HepG2 (cell line): Measurements from ENCODE around the gene PNP.

Experiments used
- BORCS8-MEF2B ChIP-seq: sonication (generic); formaldehyde crosslinking; IDR thresholded peaks from 2 replicates; pipeline ENCODE4 v1.8.0; 2022; ENCODE audit warnings: mild to moderate bottlenecking, missing genetic modification reagents
- HDAC1 ChIP-seq: sonication (generic); formaldehyde crosslinking; IDR thresholded peaks from 2 replicates; pipeline ENCODE4 v1.5.1; 2020; ENCODE audit warnings: mild to moderate bottlenecking, missing genetic modification reagents
- HDAC2 ChIP-seq: sonication (generic); formaldehyde crosslinking; IDR thresholded peaks from 2 replicates; pipeline ENCODE4 v1.4.0; 2020; ENCODE audit warnings: missing genetic modification reagents
- HMG20A ChIP-seq: IDR thresholded peaks from 2 replicates; pipeline ENCODE4 v1.6.1; 2016; ENCODE audit warnings: borderline replicate concordance
- POLR2AphosphoS5 ChIP-seq: IDR thresholded peaks from 2 replicates; pipeline ENCODE4 v1.6.1; 2012; ENCODE audit warnings: low read depth, low read length
- SOX5 ChIP-seq: IDR thresholded peaks from 2 replicates; pipeline ENCODE4 v1.6.1; 2016; ENCODE audit warnings: borderline replicate concordance
- THYN1 ChIP-seq: sonication (generic); formaldehyde crosslinking; IDR thresholded peaks from 2 replicates; pipeline ENCODE4 v1.8.1; 2023; ENCODE audit warnings: low read depth, mild to moderate bottlenecking, moderate library complexity, missing genetic modification reagents, borderline replicate concordance
- TP53 ChIP-seq: sonication (generic); formaldehyde crosslinking; conservative IDR thresholded peaks from 2 replicates; pipeline ENCODE4 v1.4.0; 2020; ENCODE audit warnings: missing genetic modification reagents
- ZNF567 ChIP-seq: sonication (generic); formaldehyde crosslinking; IDR thresholded peaks from 2 replicates; pipeline ENCODE4 v1.8.1; 2023; ENCODE audit warnings: mild to moderate bottlenecking, missing genetic modification reagents, borderline replicate concordance
- ZNF768 ChIP-seq: sonication (generic); formaldehyde crosslinking; IDR thresholded peaks from 2 replicates; pipeline ENCODE4 v1.4.0; 2020; ENCODE audit warnings: missing genetic modification reagents
- TF ChIP-seq, protein P1 (sequence below): sonication (generic); formaldehyde crosslinking; IDR thresholded peaks from 2 replicates; pipeline ENCODE4 v1.5.0; 2020; ENCODE audit warnings: mild to moderate bottlenecking, missing genetic modification reagents, moderate library complexity
- TF ChIP-seq, protein P2 (sequence below): sonication (generic); formaldehyde crosslinking; IDR thresholded peaks from 2 replicates; pipeline ENCODE4 v1.8.0; 2022; ENCODE audit warnings: mild to moderate bottlenecking, missing genetic modification reagents, moderate library complexity
- TF ChIP-seq, protein P3 (sequence below): sonication (generic); formaldehyde crosslinking; IDR thresholded peaks from 2 replicates; pipeline ENCODE4 v1.5.1; 2020; ENCODE audit warnings: mild to moderate bottlenecking, missing genetic modification reagents, moderate library complexity
- TF ChIP-seq, protein P4 (sequence below): sonication (generic); formaldehyde crosslinking; IDR thresholded peaks from 2 replicates; pipeline ENCODE4 v1.5.0; 2020; ENCODE audit warnings: mild to moderate bottlenecking, missing genetic modification reagents

DNA sequence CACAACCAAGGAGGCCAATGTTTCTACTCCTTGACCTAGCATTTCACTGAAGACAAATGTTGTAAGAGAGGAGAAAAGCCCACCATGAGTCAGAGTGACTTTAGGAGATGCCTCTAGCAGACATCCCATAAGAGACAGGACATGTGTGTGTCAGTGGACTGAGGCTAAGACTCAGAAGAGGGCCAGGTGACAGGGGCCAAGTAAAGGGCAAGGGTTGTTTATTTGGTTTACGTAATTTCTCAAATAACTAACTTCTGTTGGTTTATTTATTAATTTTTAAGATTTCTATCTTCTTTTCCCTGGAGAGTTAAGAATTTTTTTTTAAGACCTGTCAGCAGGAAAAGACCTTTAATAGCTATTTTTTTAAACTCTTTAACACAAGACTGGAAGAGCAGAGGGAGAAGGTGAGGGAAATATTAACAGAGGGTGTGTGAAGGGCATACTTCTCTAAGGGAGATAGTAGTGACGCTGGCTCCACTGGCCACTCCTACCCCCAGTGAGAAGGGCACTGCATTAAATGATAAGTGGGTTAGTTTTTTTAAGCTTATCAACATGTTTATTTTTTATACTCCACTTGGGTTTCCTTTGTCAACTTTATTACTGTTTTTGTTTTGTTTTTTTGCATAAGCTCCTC is 3.4 kb downstream of the PNP start:
- TF ChIP-seq, protein P1, sequence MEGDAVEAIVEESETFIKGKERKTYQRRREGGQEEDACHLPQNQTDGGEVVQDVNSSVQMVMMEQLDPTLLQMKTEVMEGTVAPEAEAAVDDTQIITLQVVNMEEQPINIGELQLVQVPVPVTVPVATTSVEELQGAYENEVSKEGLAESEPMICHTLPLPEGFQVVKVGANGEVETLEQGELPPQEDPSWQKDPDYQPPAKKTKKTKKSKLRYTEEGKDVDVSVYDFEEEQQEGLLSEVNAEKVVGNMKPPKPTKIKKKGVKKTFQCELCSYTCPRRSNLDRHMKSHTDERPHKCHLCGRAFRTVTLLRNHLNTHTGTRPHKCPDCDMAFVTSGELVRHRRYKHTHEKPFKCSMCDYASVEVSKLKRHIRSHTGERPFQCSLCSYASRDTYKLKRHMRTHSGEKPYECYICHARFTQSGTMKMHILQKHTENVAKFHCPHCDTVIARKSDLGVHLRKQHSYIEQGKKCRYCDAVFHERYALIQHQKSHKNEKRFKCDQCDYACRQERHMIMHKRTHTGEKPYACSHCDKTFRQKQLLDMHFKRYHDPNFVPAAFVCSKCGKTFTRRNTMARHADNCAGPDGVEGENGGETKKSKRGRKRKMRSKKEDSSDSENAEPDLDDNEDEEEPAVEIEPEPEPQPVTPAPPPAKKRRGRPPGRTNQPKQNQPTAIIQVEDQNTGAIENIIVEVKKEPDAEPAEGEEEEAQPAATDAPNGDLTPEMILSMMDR (CRISPR knock-in tag) = no peak
- TF ChIP-seq, protein P2, sequence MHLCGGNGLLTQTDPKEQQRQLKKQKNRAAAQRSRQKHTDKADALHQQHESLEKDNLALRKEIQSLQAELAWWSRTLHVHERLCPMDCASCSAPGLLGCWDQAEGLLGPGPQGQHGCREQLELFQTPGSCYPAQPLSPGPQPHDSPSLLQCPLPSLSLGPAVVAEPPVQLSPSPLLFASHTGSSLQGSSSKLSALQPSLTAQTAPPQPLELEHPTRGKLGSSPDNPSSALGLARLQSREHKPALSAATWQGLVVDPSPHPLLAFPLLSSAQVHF (CRISPR knock-in tag) = no peak
- TF ChIP-seq ZNF567 (CRISPR knock-in tag) (no peak), HDAC1 (no peak), BORCS8-MEF2B (CRISPR knock-in tag) (no peak), SOX5 (CRISPR knock-in tag) (no peak), TP53 (CRISPR knock-in tag) (no peak), HDAC2 (CRISPR knock-in tag) (no peak), HMG20A (CRISPR knock-in tag) (no peak), ZNF768 (no peak), POLR2AphosphoS5 (no peak), THYN1 (CRISPR knock-in tag) (no peak)
- TF ChIP-seq, protein P3, sequence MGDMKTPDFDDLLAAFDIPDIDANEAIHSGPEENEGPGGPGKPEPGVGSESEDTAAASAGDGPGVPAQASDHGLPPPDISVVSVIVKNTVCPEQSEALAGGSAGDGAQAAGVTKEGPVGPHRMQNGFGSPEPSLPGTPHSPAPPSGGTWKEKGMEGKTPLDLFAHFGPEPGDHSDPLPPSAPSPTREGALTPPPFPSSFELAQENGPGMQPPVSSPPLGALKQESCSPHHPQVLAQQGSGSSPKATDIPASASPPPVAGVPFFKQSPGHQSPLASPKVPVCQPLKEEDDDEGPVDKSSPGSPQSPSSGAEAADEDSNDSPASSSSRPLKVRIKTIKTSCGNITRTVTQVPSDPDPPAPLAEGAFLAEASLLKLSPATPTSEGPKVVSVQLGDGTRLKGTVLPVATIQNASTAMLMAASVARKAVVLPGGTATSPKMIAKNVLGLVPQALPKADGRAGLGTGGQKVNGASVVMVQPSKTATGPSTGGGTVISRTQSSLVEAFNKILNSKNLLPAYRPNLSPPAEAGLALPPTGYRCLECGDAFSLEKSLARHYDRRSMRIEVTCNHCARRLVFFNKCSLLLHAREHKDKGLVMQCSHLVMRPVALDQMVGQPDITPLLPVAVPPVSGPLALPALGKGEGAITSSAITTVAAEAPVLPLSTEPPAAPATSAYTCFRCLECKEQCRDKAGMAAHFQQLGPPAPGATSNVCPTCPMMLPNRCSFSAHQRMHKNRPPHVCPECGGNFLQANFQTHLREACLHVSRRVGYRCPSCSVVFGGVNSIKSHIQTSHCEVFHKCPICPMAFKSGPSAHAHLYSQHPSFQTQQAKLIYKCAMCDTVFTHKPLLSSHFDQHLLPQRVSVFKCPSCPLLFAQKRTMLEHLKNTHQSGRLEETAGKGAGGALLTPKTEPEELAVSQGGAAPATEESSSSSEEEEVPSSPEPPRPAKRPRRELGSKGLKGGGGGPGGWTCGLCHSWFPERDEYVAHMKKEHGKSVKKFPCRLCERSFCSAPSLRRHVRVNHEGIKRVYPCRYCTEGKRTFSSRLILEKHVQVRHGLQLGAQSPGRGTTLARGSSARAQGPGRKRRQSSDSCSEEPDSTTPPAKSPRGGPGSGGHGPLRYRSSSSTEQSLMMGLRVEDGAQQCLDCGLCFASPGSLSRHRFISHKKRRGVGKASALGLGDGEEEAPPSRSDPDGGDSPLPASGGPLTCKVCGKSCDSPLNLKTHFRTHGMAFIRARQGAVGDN = no peak
- TF ChIP-seq, protein P4, sequence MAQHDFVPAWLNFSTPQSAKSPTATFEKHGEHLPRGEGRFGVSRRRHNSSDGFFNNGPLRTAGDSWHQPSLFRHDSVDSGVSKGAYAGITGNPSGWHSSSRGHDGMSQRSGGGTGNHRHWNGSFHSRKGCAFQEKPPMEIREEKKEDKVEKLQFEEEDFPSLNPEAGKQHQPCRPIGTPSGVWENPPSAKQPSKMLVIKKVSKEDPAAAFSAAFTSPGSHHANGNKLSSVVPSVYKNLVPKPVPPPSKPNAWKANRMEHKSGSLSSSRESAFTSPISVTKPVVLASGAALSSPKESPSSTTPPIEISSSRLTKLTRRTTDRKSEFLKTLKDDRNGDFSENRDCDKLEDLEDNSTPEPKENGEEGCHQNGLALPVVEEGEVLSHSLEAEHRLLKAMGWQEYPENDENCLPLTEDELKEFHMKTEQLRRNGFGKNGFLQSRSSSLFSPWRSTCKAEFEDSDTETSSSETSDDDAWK (CRISPR knock-in tag) = no peak
